Glutamatergic neuron (in vitro differentiated cells): Measurements from ENCODE around the gene DNASE1. TPM values are rescaled to one million over a fixed set of nuclear protein-coding genes. Genes with fewer than 3 reads are reported as not detected.

Experiments used
- DNase-seq: peaks from one replicate; pipeline ENCODE4 v3.0.0; 2022
- H3K27ac Mint-ChIP-seq: one replicate; pipeline ENCODE4 v1.8.0; 2020; ENCODE audit warnings: mild to moderate bottlenecking, mixed read lengths, inconsistent platforms; ENCODE audit not compliant: unreplicated experiment
- H3K27me3 Mint-ChIP-seq: one replicate; pipeline ENCODE4 v1.8.0; 2020; ENCODE audit warnings: mild to moderate bottlenecking, moderate library complexity, mixed read lengths, inconsistent platforms; ENCODE audit not compliant: unreplicated experiment
- H3K36me3 Mint-ChIP-seq: one replicate; pipeline ENCODE4 v1.8.0; 2020; ENCODE audit warnings: mild to moderate bottlenecking, mixed read lengths, inconsistent platforms; ENCODE audit not compliant: unreplicated experiment
- H3K4me1 Mint-ChIP-seq: one replicate; pipeline ENCODE4 v1.8.0; 2020; ENCODE audit warnings: mild to moderate bottlenecking, low read depth, mixed read lengths, inconsistent platforms; ENCODE audit not compliant: unreplicated experiment
- H3K4me3 Mint-ChIP-seq: one replicate; pipeline ENCODE4 v1.8.0; 2020; ENCODE audit warnings: mild to moderate bottlenecking, mixed read lengths, inconsistent platforms; ENCODE audit not compliant: unreplicated experiment
- H3K9me3 Mint-ChIP-seq: one replicate; pipeline ENCODE4 v1.8.0; 2020; ENCODE audit warnings: mild to moderate bottlenecking, moderate library complexity, mixed read lengths, inconsistent platforms; ENCODE audit not compliant: unreplicated experiment
- total RNA-seq: library from RNA; stranded (reverse); fragmentation: NEBNext Ultra II Directional; extraction: Animal tissue kit (Norgen Biotek cat#: 25700); gene quantifications from one replicate; pipeline ENCODE4 v1.2.1, GENCODE V29; 2021; ENCODE audit not compliant: unreplicated experiment
- TF ChIP-seq, protein P1 (sequence below): fragments of 200-600 bp; sonication (generic); IDR thresholded peaks from one replicate; pipeline ENCODE4 v1.5.0; 2021; ENCODE audit not compliant: partially characterized antibody, unreplicated experiment

Gene DNASE1
- total RNA-seq, 1 donor from 2014 or later = 34.3 TPM

DNA sequence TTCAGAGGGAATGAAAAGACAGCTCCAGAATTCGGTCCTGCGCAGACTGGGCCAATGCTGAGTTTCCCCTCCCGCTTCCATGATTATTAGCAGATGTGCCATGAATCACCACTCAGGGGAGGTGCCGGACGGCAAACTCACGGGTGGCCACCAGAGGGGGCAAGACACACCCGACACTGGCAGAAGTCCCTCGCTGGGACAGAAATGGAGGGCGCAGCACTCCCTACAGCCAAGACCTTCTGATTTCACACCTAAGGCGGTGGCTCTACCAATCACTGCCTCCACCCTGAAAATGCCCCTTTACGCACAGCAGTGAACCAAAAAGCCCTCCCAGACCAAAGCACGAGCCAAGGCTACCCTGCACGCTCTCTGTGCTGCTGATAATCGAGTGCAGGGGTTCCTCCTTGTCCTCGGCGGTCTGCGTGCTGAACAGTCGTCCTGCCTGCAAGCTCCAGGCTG is 36.0 kb downstream of the DNASE1 start:
- peaks cover 15% of the 10 kb centered on the region for H3K4me1 Mint-ChIP-seq
- H3K36me3 Mint-ChIP-seq = no peaks in the 10 kb centered on the region
- DNase-seq = peak; percentile 93
- TF ChIP-seq, protein P1, sequence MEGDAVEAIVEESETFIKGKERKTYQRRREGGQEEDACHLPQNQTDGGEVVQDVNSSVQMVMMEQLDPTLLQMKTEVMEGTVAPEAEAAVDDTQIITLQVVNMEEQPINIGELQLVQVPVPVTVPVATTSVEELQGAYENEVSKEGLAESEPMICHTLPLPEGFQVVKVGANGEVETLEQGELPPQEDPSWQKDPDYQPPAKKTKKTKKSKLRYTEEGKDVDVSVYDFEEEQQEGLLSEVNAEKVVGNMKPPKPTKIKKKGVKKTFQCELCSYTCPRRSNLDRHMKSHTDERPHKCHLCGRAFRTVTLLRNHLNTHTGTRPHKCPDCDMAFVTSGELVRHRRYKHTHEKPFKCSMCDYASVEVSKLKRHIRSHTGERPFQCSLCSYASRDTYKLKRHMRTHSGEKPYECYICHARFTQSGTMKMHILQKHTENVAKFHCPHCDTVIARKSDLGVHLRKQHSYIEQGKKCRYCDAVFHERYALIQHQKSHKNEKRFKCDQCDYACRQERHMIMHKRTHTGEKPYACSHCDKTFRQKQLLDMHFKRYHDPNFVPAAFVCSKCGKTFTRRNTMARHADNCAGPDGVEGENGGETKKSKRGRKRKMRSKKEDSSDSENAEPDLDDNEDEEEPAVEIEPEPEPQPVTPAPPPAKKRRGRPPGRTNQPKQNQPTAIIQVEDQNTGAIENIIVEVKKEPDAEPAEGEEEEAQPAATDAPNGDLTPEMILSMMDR = peak; percentile 95
- peak overlapping the region; percentile 81 for H3K27ac Mint-ChIP-seq
- no peaks in the 10 kb centered on the region for H3K27me3 Mint-ChIP-seq
- H3K4me3 Mint-ChIP-seq = peak overlapping the region; percentile 35
- H3K9me3 Mint-ChIP-seq = peaks cover 10% of the 10 kb centered on the region

DNA sequence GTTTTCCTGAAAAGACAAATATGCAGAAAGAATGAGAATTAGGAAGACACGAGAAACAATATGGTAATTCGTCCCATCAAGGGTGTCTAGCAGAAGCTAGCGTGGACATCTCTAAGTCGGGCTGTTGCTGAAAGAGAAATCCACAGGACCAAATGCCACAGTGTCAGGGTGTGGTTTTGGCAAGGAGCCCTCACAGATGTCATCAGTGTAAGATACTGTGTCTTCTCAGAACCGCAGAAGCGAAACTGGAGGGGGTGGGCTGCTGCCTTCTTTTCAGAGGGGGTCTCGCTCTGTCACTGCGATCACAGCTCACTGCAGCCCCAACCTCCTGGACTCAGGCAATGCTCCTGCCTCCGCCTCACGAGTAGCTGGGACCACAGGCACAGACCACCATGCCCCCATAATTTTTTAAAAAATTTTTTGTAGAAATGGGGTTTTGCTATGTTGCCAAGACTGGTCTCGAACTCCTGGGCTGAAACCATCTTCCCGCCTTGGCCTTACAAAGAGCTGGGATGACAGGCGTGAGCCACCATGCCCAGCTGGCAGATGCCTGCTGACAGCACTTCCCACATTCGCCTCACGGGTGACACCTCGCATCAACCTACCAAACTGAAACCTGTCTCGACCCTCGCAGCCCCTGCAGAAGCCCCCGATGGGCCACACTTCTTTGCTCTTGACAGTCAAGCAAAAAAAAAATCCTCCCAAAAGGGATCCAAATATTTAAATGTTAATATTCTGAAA is 36.7 kb downstream of the DNASE1 start:
- Mint-ChIP-seq H3K9me3 (peaks cover 11% of the 10 kb centered on the region), H3K4me3 (no peak overlapping the region), H3K36me3 (no peaks in the 10 kb centered on the region), H3K27me3 (no peaks in the 10 kb centered on the region), H3K27ac (peak overlapping the region; percentile 81), H3K4me1 (peaks cover 21% of the 10 kb centered on the region)
- TF ChIP-seq, protein P1 = no peak
- DNase-seq = no peak

DNA sequence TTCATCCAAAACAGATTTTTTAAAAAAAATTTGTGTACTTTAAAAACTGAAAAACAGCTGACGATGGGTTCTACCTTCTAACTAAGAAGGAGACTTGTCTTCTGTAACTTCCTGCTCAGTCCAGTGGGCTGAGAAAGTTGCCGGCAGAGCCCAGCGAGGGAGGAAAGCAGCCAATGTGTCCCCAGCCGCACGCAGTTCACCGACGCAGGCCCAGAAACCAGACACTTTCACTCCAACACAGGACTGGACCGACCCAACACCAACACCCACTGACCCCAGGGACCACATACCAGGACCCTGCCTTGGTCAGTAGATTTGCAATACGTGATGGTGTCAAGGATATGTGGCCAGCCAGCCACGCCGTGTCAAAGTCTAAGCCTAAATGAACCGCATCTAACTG is 37.3 kb downstream of the DNASE1 start:
- Mint-ChIP-seq H3K4me1 (peaks cover 24% of the 10 kb centered on the region), H3K27me3 (no peaks in the 10 kb centered on the region), H3K4me3 (no peak overlapping the region), H3K27ac (no peak overlapping the region), H3K9me3 (peaks cover 11% of the 10 kb centered on the region), H3K36me3 (no peaks in the 10 kb centered on the region)
- TF ChIP-seq, protein P1 = no peak
- DNase-seq = no peak

DNA sequence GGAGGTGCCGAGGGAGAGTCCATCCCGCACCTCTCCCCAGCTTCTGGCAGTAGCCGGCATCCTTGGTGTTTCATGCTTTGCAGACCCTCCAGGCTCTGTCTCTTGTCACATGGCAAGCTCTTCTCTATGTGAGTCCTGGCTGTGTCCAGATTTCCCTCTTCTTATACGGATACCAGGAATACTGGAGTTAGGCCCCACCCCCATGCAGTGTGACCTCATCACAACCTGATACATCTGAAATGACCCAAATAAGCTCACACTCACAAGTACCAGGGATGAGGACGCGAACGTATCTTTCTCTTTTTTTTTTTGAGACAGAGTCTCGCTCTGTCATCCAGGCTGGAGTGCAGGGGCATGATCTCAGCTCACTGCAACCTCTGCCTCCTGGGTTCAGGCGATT is 39.6 kb downstream of the DNASE1 start:
- TF ChIP-seq, protein P1 = no peak
- Mint-ChIP-seq H3K27me3 (no peaks in the 10 kb centered on the region), H3K27ac (peak overlapping the region; percentile 22), H3K4me3 (no peak overlapping the region), H3K9me3 (peaks cover 11% of the 10 kb centered on the region), H3K4me1 (peaks cover 24% of the 10 kb centered on the region), H3K36me3 (no peaks in the 10 kb centered on the region)
- DNase-seq = no peak

DNA sequence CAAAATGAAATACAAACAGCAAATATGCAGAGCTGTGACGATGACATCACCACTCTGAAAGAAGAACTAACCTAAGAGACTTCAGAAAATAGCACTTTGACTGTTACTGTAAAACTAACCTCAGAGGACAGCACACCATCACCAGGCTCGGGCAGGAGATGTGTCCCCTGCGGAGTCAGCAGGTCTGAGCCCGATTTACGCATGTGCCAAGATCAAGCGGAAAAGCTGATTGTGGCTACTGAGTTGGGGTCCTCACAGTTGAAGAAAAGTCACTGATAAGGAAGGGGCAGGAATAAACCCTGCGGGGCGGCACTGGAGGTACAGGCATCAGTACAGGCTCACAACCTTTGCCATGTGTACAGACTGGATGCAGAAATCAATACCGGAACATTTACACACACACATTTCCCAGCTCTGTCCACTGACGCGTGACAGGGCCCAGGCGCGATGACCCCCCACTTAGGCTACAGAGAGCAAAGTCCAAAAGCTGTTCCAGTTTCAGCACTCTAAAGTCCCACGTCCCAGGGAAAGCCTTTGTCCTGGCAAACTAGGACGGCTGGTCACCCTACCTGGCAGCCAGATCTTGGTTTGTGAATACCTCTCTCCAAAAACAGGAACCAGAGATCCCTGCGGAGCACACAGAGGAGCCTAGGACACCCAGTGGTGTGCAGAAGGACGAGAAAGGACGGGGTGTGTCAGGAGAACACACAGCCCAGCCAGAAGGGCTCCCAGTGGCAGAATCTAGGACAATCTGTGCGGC is 41.3 kb downstream of the DNASE1 start:
- H3K27ac Mint-ChIP-seq = peak overlapping the region; percentile 93
- peaks cover 9% of the 10 kb centered on the region for H3K9me3 Mint-ChIP-seq
- H3K36me3 Mint-ChIP-seq = no peaks in the 10 kb centered on the region
- H3K27me3 Mint-ChIP-seq = no peaks in the 10 kb centered on the region
- H3K4me3 Mint-ChIP-seq = peak overlapping the region; percentile 74
- DNase-seq = no peak
- peaks cover 17% of the 10 kb centered on the region for H3K4me1 Mint-ChIP-seq
- TF ChIP-seq, protein P1 = no peak
